Inflammatory macrophage treated with lipopolysaccharide for 1 hour (primary cell): Measurements from ENCODE around the gene PCGF5.
"Not testable (repeated sequence)": the region's sequence is repeated elsewhere in the genome, so short reads cannot be mapped to it uniquely, and the experiment has no call there.

Experiments used
- DNase-seq, 2 donors: peaks; one replicate each; pipeline ENCODE4 v3.0.0-alpha.2; 2020 to 2022

The PCGF5 gene

DNA sequence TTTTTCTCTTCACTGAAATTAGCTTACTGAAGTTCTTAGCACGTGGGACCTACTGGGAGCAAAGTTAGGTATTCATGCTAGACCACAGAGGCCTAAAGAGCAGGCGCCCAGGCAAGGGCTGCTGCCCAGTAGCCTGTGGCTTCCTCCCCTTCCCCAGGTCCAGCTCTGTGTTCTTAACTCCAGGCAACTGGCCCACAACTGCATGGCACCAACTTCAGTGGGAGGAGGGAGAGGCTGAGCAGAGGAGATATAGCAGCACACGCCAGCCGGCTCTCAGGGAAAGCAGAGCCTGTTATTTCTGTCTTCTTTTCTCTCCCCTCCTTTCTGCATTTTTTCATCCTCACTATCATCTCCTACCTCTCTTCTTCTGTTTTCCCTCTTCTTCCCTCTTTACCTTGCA, 67.4 kb downstream of the PCGF5 start:
- no peak for DNase-seq

GRCh38 chr10:91289305-91289704, 68.8 kb downstream of the PCGF5 start:
- DNase-seq, result no peak

GRCh38 chr10:91290607-91291006, 70.1 kb downstream of the PCGF5 start:
- no peak for DNase-seq

DNA sequence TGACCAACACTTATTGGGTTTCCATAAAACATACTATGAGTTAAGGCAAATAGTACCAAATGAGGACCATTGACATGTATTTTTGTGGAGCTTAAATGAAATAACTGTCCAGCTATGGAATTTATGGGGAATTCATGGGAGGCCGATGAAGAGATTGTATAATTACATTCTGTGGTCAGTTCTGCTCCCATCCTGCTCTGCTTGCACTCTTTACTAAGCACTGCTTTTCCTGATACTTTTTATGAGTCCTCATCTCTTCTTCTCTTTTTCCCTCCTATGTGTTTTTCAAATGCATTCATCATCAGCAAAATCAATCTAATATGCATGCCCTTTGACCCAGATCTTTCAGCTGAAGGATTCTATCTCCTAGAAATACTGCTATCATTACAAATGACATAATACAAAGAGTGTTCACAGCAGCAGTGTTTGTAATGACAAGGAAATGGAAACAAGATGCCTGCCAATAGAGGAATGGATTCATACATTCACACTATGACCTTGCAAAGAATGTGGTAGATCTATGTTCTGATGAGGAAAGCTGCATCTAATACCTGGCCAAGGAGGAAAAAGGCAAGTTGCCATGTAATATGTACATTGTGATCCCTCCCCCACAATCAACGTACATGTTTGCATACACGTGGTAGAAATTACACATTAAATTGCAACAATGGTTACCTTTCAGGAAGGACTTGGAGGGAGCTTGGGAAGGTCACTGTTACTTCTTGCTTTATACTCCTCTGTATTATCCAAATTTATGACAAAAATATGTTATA, 73.9 kb downstream of the PCGF5 start:
- DNase-seq, result no peak

DNA sequence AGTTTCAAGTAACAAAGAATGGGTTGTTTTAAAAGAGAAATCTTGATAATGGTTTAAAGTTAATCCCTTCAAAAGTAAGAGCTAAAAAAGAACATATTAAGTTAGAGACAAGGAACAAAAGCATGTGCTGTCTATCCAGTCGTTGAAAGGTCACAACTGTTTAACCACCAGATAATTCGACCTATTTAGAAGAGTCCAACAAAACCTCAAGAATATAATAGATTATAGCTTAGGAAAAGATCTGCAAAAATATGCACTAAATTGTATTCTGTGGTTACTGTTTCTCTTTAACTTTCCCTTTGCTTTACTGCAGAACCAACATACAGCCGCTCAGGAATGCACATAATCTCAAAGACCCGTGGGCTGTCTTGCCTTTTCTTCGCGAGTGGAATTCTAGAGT, 74.9 kb downstream of the PCGF5 start:
- DNase-seq, result no peak

DNA sequence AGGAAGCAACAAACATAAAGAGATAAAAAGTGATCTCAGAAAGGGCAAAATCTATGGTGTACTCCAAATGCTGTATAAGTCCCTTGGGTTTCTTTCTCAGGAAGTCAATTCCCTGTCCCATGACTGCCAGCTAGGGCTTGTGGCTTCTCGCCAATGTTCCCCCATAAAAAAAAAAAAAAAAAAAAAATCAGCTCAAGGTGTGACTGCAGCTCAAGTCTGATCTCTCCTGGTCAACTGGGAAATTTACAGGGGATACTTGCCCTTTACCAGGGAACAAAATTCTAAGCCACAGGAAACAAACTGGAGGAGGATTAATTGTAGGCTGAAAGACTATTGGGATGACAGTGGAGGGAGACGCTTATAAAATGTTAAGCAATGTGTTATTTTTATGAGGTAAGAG, 76.0 kb downstream of the PCGF5 start:
- no peak for DNase-seq

GRCh38 chr10:91298224-91298871, 77.9 kb downstream of the PCGF5 start:
- peak; percentile 18 to 64 for DNase-seq

GRCh38 chr10:91299999-91300575, 79.6 kb downstream of the PCGF5 start:
- DNase-seq, result no peak

GRCh38 chr10:91302946-91303345, 82.5 kb downstream of the PCGF5 start:
- DNase-seq, result not testable (repeated sequence)

DNA sequence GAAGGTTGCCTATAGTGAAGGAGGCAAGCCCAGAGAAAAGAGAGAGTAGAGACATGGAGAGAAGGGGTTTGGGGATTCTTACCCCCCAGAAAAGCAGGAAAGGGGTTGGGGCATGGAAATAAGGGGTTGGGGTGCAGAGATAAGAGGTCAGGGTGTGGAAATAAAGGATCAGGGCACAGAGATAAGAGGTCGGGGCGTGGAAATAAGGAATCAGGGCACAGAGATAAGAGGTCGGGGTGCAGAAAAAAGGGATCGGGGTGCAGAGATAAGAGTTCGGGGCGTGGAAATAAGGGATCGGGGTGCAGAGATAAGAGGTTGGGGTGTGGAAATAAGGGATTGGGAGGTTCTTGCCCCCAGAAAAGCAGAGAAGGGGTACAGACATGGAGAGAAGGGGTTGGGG, 85.5 kb downstream of the PCGF5 start:
- not testable (repeated sequence) for DNase-seq

- DNase-seq, result no peak
Measured at GRCh38 chr10:91307489-91307888, 87.0 kb downstream of the PCGF5 start.

GRCh38 chr10:91309711-91310110, 89.2 kb downstream of the PCGF5 start:
- no peak for DNase-seq

- no peak for DNase-seq
Measured at GRCh38 chr10:91311601-91312381, 91.3 kb downstream of the PCGF5 start.

GRCh38 chr10:91312382-91312733, 91.9 kb downstream of the PCGF5 start:
- no peak for DNase-seq

DNA sequence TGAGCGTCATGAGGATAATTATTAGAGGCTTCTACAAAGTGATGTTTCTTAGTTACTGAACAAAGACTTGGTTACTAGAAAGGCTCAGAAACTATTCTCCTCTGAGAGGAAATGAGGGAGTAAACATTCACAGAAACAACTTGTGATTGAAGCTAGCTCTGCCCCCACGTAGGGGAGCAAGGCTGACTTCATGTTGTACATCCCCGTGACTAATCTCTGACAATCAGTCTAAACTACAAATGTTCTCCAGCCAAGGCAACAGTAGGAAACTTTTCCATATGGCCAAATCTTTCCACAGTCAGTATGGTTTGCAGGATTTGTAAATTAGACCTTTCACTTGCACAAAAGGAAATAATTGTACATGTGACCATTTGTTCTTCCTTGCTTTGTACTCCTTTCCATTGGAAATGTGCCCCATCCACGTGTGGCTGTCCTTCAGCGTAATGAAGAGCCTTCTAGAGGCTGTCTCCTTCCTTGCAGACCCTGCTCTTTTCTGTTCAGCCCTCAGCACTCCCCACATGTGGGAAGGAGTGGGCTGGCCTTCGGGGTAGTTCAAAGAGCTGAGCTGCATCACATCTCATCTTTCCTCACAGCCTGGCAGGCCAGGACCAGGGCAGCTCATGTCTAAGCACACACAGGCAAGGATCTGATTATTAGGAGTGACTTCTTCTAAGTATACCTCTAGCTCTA, 93.5 kb downstream of the PCGF5 start:
- no peak for DNase-seq

- DNase-seq, result no peak
Measured at GRCh38 chr10:91316486-91316885, 96.0 kb downstream of the PCGF5 start.

GRCh38 chr10:91317541-91317940, 97.1 kb downstream of the PCGF5 start:
- DNase-seq, result no peak

DNA sequence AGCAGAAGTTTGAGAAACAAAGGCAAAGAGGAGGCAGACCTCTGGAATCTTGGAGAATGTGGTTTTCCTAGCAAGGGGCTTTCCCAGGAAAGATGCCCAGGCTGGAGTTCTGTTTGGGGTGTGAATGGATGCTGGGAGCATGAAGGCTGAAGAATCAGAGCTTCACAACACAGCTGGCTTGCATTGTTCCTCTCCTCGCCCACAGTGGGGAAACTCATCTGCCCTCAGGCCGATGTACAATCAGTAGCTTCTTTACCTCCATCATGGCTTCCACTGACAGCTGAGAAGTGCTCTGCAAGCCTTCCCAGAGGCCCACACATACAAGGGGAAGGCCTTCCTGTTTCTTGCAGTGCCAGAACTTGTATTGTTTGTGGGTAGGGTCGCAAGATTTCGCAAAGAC, 98.9 kb downstream of the PCGF5 start:
- no peak for DNase-seq

GRCh38 chr10:91323293-91323905, 102.9 kb downstream of the PCGF5 start:
- not testable (repeated sequence) for DNase-seq

- no peak for DNase-seq
Measured at GRCh38 chr10:91328320-91328984, 108.0 kb downstream of the PCGF5 start.
